HT-29 (cell line): ENCODE results near the gene CPNE9. TPM values are rescaled to one million over a fixed set of nuclear protein-coding genes. Genes with fewer than 3 reads are reported as not detected.

ENCODE experiments used
- DNase-seq: peaks from one replicate; pipeline ENCODE4 v3.0.0-alpha.2; 2015; ENCODE audit warnings: low spot score
- total RNA-seq: library from RNA; depleted of rRNA; stranded (reverse); fragments of >200 nt; shearing (Covaris generic); gene quantifications from 2 replicates; pipeline ENCODE4 v1.2.3, GENCODE V29; 2014

CPNE9 gene
- total RNA-seq, 1 experiment from 2014 or later = 0.36 TPM

DNA sequence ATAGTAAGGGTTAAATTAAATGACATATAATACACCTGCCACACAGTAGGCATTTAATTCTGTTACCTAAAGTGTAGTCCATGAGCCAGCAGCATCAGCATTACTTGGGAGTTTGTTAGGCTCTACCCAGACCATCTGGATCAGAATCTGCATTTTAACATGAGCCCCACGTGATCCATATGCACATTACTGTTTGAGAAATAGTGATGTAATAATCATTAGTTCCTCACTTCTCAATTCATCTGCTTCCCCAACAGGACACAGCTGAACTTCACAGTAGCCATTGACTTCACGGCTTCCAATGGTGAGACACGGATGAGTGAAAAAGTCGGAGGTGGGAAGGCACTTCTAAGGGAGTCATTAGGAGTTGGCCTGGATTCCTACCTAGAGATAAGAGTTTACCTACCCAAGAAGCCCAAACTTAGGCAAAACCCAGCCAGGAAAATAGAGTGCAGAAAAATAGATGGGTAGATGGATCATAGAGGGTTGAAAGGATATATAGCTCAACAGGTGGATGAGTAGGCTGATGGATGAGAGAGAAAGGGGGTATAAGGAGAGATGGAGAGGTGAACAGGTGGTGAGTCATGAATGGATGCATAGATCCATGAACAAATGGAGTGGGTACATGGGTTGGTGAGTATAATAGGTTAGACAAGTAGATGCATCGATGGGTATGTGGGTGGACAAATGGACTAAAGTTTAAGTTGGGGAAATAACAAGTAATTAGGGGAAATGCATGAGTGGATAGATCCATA lies 13.3 kb downstream of the CPNE9 start:
- DNase-seq = no peak

DNA sequence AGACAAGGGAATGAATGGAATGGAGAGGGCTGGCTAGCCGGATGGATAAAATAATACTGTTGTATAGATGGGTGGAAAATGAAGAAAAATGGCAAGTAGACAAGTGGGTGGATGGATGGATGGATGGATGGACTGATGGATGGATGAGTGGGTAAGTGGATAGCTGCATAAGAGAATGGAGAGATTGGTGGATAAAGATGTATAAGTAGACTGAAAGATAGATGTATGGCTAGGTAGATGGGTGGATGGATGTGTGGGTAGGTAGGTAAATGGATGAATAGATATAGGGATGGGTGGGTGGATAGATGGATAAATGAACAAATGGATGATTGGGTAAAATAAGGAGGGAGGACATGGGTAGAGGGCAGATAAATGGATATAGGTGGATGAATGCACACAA lies 13.9 kb downstream of the CPNE9 start:
- DNase-seq = no peak

DNA sequence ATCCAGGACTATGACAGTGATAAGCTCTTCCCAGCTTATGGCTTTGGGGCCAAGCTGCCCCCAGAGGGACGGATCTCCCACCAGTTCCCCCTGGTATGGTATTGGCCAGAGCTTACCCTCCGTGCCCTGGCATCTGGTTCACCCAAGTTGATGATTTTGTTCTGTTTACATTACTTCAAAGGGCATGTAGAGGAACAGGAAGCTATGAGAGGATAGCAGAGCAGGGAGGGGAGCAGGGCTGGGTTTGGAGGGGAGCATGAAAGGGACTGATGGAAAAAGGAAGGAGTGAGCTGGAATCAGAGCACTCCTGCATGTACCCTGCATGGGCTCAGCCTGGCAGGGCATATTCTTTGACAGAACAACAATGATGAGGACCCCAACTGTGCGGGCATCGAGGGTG lies 14.5 kb downstream of the CPNE9 start:
- no peak for DNase-seq

DNA sequence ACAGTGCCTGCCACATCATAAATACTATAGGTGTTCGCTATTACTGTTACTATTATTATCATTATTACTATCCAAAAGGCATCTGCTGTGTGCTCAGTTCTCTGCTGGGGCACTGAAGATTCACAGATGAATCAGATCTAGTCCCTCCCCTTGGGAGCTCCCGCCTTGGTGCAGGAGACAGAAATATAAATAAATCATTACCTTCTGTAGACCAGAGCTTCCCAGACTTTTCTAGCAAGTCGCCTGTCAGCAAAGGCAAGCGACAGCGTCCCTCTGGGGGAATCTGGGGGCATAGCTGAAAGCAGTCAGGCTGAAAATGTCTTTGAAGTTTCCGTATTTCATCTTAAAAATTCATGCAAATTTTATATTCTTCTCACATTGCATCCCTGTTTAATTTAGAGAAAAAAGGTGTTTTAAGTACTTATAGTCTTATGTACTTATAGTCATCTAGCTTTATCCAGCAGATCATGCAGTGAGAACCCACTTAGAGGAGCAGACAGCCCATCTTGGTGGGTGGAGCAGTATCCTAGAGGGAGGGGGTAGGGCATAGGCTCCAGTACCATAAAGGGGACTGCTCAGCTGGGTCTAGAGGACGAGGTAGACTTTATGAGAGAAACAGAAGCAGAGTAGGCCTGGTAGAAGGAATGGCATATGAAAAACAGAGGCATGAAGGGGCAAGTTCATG lies 17.5 kb downstream of the CPNE9 start:
- no peak for DNase-seq

DNA sequence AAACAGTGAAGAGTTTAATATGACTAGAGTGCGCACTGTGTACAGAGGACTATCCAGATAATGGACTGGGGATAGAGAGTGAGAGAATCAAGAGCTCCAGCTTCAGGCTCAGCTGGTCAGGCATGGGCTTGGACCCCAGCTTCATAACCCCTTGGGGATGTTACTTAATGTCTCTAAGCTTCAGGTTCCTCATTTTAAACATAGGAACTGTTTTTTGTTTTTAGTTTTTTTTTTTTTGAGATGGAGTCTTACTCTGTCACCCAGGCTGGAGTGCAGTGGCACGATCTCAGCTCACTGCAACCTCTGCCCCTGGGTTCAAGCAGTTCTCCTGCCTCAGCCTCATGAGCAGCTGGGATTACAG lies 18.0 kb downstream of the CPNE9 start:
- no peak for DNase-seq

DNA sequence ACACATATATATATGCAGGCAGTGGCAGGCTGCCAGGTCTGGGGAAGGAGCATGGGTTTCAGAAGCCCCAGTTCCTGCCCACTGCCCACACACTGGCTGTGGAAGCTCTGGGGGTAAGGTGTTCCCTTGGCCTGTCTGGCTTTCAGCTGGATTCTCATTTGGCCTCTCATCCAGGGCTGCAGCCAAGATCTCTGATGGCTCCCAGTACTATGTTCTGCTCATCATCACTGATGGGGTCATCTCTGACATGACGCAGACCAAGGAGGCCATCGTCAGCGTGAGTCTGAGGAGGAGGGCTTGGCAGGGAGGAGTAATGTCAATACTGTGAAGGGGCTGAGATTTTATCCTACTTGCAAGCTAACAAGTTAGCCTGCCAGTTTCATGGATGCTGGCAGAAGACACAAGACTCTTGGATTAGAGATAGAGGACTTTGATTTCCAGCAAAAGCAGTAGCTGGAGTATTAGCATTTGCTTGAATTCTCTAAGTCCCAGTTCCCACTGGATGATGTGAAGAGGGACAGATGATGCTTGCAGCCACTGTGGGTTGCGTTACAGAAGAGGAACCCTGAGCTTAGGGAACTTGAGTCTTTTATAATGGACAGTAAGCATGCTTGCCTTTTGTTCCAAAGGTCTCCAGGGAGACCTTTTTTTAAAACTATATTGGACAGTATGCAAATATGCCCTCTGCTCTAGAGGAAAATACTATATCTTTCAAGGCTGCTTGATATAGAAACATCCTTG lies 22.3 kb downstream of the CPNE9 start:
- DNase-seq = no peak

DNA sequence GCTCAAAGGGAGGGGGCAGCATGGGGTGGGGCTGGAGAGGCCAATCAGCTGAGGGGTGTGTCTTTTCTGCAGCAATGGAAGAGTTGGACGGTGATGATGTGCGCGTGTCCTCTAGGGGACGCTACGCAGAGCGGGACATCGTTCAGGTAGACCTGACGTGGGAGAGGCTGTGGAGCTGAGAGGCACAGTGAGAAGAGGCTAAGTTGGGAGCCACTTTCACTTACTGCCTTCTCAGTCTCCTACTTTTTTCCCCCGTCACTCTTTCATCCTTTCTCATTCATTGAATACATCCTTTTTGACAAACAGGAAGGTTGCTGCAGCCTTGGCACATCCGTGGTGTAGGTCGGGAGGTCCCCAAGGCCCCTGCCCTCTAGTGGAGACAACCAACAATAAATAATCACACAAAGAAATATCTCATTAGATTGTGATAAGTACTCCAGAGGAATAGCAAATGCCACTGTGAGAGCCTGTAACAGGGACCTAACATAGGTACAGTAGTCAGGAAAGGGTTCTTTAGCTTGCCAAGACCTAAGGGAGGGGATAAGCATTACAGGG lies 23.5 kb downstream of the CPNE9 start:
- peak; percentile 19 for DNase-seq

DNA sequence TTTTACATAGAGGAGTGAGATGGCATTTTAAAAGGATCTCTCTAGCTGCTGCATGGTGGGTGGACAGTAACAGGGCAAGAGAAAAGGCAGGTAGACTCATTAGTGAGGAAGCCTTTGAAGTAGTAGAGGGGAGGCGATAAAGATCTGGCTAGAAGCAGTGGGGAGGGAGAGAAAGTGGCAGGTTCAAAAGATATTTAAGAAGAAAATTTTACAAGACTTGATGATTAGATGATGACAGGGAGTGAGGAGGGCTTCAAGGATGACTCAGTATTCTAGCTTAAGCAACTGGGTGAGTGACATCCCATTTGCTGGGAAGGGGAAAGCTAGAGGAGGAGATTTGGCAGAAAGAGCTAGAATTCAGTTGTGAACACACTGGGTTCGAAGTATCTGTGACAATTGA lies 24.1 kb downstream of the CPNE9 start:
- no peak for DNase-seq

DNA sequence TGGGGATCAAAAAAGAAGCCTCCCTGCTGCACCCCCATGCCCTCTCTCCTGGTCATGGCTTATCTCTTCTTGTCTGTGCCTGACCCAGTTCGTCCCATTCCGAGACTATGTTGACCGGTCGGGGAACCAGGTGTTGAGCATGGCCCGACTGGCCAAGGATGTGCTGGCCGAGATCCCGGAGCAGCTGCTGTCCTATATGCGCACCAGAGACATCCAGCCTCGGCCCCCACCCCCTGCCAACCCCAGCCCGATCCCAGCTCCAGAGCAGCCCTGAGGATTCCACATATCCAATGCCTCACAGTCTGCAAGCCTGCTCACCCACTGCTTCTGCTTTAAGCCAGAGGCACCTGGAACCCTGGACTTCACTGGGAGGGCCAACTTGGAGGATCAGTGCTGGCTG lies 25.8 kb downstream of the CPNE9 start:
- no peak for DNase-seq

DNA sequence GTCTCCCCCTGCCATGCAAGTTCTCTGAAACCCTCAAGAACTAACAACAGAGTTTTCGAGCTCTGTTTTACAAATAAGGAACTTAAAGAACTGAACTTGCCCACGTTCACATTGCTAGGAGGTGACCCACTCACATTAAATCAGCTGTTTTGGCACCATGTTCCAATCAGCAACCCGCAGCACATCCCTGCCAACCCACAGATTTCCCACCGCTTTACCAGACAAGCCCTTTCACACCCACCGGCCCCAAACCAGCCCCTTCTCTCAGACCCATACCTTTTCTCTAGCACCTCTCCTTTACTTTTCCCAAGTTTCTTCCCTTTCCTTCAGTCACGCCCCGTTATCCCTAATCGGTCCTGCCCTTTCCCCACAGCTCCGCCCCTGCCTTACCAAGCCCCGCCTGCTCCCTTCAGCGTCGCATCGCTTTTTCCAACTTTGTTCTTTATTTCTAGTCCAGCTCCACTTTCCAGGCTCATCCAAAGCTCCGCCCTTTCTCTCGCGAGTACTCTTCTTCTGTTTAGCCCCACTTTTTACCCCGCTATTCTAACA lies 27.1 kb downstream of the CPNE9 start:
- peak; percentile 1 for DNase-seq

DNA sequence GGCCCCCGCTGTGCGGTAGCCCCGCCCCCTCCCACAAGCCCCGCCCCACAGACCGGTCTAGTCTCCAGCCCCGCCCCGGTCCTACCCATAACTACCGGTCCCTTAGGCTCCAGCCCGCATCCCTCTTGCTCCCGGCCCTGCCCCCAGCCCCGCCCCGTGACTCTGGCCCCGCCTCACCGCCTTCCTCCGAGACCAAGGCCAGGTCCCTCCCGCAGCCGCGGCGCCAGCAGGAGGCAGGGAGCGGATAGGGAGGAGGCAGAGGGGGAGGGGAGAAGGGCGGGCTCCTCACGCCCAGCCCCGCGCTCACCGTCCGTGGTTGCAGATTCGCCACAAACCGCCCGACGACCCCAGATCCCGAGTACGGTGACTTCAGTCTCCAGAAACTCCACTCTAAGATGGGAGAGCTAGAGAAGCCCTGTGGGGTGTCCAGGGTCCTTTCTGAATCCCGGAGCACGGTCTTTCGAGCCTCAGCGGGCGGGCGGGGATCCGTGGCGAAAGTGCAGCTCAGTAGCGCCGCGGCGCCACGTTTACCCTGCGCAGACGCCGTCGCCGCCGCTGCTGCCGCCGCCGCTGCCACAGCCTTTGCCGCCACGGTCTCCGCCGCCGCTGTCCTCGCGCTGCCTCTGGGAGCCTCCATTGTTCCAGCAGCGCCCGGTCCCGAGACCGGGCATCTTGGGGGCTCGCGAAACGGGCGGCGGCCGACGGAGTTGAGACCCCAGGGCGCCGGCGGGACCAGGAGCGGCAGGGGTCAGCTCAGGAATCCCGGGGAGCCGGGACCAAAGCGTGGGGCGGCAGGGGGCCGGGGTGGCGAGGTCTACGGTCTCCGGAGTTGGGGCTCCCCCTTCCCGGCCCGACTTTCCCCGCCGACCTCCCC lies 27.8 kb downstream of the CPNE9 start, which contains the start of gene BRPF1:
Gene BRPF1, plus strand, starts transcription at position 530 of the 874 bp plus-strand sequence. CDS start 2,406 bp downstream, outside the sequence.
- peak; percentile 93 for DNase-seq

DNA sequence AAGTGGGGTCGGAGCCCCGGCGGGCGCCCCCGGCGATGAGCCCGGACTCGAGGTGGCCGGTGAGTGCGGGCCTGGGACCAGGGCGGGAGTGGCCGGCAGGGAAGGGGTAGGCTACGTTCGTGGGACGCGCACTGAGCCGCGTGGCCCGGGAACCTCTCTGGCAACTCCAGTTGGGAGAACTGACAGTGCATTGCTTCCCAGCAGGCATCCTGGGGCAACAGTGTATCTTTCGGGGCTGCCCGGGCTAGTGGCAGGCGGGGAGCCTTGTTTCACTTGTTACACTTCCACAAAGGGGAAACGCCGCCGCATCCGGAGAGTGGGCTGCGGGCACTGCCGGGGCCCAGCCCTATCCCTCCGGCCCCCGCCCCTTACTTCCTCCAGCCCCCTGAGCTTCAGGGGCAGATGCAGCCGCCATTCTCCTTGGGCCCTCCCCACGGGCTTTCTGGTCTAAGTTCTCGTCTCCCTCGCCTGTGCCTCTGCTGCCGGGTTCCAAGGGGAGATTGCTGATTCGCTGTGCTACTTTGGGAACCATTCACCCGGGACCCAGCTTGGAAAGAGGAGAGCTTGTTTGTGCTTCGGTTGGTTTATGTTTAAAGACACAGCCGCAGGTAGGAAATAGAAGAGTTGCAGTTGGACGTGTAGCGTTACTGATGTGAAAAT lies 28.6 kb downstream of the CPNE9 start:
- peak; percentile 4 for DNase-seq

DNA sequence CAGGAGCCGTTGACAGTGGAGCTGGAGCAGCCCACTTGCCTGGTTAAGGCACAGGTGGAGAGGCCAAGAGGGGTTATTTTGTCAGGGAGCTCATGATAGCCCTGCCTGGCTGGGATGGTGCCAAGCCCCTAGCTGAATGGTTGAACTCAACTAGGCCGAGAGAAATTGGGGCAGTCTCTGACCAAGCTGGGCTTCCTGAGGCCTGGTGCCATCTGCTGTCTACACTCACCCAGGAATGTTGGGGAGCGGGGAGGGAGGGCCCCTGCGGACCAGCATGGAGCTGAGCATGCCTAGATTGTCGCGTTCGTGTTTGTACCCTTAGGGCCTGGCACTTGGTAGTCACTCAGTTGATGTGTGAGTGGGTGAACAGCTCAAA lies 29.1 kb downstream of the CPNE9 start:
- DNase-seq = no peak

DNA sequence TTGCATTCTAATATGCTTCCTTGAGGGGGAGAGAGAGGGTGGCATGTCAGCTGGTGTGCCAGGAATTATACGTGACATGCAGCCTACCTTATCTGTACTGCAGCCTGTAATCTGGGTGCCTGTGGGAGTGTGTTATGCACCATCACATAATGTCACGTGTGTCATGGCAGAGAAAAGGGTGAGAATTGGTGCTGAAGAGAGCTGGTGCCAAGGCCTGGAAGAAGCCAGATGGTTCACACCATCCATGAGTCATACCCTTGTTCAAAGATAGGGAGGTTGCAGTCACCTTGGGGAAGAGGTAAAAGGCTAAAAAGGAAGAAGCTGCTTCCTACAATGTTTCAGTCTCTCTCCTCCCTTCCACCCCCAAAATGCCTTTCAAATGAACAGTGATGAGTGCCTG lies 33.2 kb downstream of the CPNE9 start:
- no peak for DNase-seq

DNA sequence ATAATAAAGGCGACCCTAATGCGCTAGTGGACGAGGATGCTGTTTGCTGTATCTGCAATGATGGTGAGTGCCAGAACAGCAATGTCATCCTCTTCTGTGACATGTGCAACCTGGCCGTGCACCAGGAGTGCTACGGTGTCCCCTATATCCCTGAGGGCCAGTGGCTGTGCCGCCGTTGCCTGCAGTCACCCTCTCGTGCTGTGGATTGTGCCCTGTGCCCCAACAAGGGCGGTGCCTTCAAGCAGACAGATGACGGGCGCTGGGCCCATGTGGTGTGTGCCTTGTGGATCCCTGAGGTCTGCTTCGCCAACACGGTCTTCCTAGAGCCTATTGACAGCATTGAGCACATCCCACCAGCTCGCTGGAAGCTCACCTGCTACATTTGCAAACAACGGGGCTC lies 35.5 kb downstream of the CPNE9 start:
- DNase-seq = no peak

DNA sequence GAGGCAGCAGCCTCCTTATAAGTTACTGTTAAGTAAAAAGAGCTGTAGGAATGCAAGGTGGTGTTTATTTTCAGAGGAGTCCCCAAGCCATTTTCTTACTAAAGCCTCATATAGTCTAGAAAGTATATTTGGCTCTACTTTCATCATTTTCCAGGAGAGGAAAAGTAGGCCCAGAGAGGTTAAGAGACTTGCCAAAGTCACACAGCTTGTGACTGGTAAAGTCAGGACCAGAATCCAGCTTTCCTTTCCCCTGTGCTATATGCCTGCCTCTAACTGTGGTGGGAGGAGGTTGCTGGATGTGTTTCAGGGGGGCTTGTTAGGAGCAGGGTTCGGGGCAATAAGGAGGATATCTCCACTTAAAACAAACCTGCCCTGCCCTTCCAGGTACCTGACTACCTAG lies 38.9 kb downstream of the CPNE9 start:
- no peak for DNase-seq

DNA sequence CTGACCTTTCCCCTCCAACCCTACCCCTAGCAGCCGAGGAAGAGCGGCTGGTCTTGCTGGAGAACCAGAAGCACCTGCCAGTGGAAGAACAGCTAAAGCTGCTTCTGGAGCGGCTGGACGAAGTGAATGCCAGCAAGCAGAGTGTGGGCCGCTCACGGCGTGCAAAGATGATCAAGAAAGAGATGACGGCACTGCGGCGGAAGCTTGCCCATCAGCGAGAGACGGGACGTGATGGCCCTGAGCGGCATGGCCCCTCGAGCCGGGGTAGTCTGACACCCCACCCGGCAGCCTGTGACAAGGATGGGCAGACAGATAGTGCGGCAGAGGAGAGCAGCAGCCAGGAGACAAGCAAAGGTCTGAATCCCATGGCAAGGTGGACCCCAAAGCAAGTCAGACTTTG lies 39.9 kb downstream of the CPNE9 start:
- DNase-seq = no peak

DNA sequence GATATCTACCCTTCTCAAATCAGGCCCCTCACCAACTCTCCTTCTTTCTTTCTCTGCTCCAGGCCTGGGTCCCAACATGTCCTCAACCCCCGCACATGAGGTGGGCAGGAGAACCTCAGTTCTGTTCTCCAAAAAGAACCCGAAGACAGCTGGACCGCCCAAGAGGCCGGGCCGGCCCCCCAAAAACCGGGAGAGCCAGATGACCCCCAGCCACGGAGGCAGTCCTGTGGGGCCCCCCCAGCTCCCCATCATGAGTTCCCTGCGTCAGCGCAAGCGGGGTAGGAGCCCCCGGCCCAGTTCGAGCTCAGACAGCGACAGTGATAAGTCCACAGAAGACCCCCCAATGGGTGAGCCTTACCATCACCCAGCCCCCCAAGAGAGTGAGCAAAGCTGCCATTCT lies 40.5 kb downstream of the CPNE9 start:
- no peak for DNase-seq

DNA sequence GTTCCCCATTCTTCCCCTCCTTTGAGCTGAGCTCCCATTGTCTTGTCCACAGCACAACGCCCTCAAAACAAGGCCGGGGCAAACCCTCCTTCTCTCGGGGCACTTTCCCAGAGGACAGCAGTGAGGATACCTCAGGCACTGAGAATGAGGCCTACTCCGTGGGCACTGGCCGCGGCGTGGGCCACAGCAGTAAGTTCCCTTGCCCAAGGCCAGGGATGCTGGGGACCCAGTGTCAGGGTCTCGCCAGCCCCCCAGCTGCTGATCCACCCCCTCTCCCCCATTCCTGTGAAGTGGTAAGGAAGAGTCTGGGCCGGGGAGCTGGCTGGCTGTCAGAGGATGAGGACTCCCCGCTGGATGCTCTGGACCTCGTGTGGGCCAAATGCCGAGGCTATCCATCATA lies 41.9 kb downstream of the CPNE9 start:
- no peak for DNase-seq

DNA sequence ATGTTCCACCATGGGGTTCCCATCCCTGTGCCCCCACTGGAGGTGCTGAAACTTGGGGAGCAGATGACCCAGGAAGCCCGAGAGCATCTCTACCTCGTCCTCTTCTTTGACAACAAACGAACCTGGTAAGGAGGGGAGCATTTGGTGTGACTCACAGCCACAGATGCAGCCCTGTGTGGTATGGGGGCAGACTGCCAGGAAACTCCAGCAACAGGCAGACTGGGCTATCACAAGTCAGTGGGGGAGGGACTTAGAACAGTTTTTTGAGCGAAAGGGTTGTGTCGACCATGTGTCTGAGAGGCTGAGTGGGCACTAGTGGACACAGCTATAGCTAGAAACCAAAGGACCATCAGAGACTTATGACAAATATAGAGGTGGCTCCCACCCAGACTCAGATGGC lies 42.7 kb downstream of the CPNE9 start:
- DNase-seq = no peak

DNA sequence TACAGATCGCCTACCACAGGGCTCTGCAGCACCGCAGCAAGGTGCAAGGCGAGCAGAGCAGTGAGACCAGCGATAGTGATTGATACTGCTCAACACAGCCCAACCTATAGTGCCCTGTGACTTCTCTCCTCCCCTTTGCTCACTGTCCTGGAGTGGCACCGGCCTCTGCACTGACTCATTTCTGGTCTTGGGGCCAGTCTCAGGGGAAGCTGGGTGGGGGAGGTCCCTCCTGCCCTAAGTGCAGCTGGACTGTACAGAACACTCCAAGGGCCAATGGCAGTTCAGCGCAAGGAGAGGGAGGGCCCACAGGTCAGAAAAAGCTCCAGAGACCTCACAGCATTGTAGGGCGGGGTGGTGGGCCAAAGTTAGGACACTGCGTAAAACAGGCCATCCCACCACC lies 43.6 kb downstream of the CPNE9 start:
- DNase-seq = no peak
